Naive thymus-derived CD8-positive, alpha-beta T cell (primary cell): ENCODE data around the gene PHLDB3. TPM values are rescaled to one million over a fixed set of nuclear protein-coding genes. Genes with fewer than 3 reads are reported as not detected.

Experiments
- ATAC-seq, 2 donors: fragments of 150-1000 bp; cut with Tn5 transposase in 1 of 2; sonication (Bioruptor Pico), chemical (Tn5 transposase) in 1 of 2; 1 replicate in 1 of 2; 2 replicates in 1 of 2; pipeline ENCODE4 v1.10.0; 2021; ENCODE audit warnings: mild to moderate bottlenecking in 2 of 2, moderate library complexity in 2 of 2
- POLR2A ChIA-PET: fragments of 350-600 bp; sonication (Branson Sonifier 250); formaldehyde crosslinking; loops from one replicate; lab custom pipeline; 2021; ENCODE audit warnings: antibody characterized with exemption; lab: Charles Lee
- DNase-seq, 10 donors: peaks; one replicate each; pipeline versions ENCODE4 v3.0.0 to v3.0.0-alpha.2; 2020 to 2022
- H3K27ac Mint-ChIP-seq, 10 donors: one replicate each; pipeline ENCODE4 v1.8.0; 2020 to 2022; ENCODE audit warnings: mild to moderate bottlenecking in 10 of 10, mixed read lengths in 10 of 10, moderate library complexity in 4 of 10, inconsistent platforms in 1 of 10
- H3K27me3 Mint-ChIP-seq, 5 donors: one replicate each; pipeline ENCODE4 v1.8.0; 2021 to 2022; ENCODE audit warnings: mixed read lengths in 5 of 5
- H3K36me3 Mint-ChIP-seq, 3 donors: one replicate each; pipeline ENCODE4 v1.8.0; 2020 to 2022; ENCODE audit warnings: mixed read lengths in 3 of 3, mild to moderate bottlenecking in 2 of 3, inconsistent platforms in 1 of 3
- H3K4me1 Mint-ChIP-seq, 4 donors: one replicate each; pipeline ENCODE4 v1.8.0; 2021 to 2022; ENCODE audit warnings: mixed read lengths in 4 of 4
- H3K4me3 Mint-ChIP-seq, 10 donors: one replicate each; pipeline ENCODE4 v1.8.0; 2020 to 2022; ENCODE audit warnings: mild to moderate bottlenecking in 10 of 10, mixed read lengths in 10 of 10, moderate library complexity in 6 of 10, inconsistent platforms in 1 of 10
- H3K9me3 Mint-ChIP-seq, 9 donors: one replicate each; pipeline ENCODE4 v1.8.0; 2020 to 2022; ENCODE audit warnings: mixed read lengths in 9 of 9, mild to moderate bottlenecking in 3 of 9, inconsistent platforms in 1 of 9, moderate library complexity in 1 of 9
- polyA plus RNA-seq, 3 donors: library from polyadenylated mRNA; unstranded; fragments of 300-500 nt; fragmentation: Illumina TruSeq; gene quantifications; one replicate each; pipeline ENCODE4 v1.2.3, GENCODE V29; 2021
- total RNA-seq, 8 experiments: library from RNA in 2 of 8; stranded (reverse) in 2 of 8; gene quantifications; one replicate each; pipeline ENCODE4 v1.2.3 and lab custom pipeline; 2021 to 2026

The PHLDB3 gene
- total and polyA plus RNA-seq, 5 experiments from 2014 or later = 3.5 to 48.6 (median 7.2) TPM

- no peak overlapping the region for H3K4me3 Mint-ChIP-seq
- H3K9me3 Mint-ChIP-seq = no peaks in the 10 kb centered on the region
- POLR2A ChIA-PET = interaction anchor here (0.7 kb wide), 1 partner anchor 15 kb away, joined by 3 read pairs; no protein-coding TSS in a partner anchor
- ATAC-seq = no peak
- no peaks in the 10 kb centered on the region for H3K27me3 Mint-ChIP-seq
- H3K36me3 Mint-ChIP-seq = peaks cover 0 to 32% (median 16%) of the 10 kb centered on the region in 3 donors
- peaks cover 14 to 23% (median 21%) of the 10 kb centered on the region in 4 donors for H3K4me1 Mint-ChIP-seq
- DNase-seq = no peak
- peak overlapping the region in 8 of 10 donors; percentile 9 to 99 (median 82) for H3K27ac Mint-ChIP-seq
Observed at GRCh38 chr19:43478323-43478722, 26.2 kb downstream of the PHLDB3 start.

- no peak for ATAC-seq
- POLR2A ChIA-PET = interaction anchor here (5.9 kb wide), 1 partner anchor 12 kb away, joined by 71 read pairs; the partner anchor contains the start of gene LYPD3
- peak overlapping the region in 9 of 10 donors; percentile 2 to 100 (median 99) for H3K27ac Mint-ChIP-seq
Observed at GRCh38 chr19:43476606-43477005, 27.9 kb downstream of the PHLDB3 start.

DNA sequence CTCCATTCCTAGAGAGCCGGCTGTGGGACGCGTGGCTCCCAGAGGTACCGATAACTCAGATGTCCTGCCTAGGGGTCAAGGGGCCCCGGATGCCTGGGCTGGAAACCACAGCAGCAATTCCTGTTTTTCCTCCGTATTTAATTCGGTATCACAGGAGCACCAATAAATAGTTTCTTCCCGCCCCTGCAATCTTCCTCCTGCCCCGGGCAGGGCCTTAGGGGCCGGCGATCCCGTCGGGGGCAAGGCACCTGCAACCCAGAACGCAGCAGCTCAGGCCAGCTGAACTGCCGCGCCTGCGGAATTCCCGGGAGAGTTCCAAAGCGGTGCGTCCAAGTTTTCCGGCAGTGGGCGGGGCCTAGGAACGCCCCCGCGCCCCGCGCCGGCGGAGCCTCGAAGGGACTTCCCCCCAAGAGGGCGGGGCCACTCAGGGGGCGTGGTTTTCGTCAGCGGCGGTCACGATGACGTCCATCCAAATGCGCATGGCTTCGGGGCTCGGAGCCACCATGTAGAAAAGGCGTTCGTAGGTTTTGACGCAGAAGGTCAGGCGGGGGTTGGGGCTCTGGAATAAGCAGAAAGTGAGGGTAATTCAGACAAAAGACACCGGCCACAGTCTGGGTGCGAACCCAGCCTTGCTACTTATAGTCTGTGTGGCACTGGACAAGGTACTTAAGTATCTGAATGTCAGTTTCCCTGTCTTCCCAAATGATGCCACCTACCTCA lies 29.4 kb downstream of the PHLDB3 start:
- POLR2A ChIA-PET = interaction anchor here (0.9 to 5.9 kb wide), 3 partner anchors 11 to 36 kb away, joined by 3 to 71 read pairs (median 4); partner anchors contain the start of genes LYPD3 and PHLDB3
- H3K4me1 Mint-ChIP-seq = peaks cover 18 to 52% (median 43%) of the 10 kb centered on the region in 4 donors
- peak overlapping the region; percentile 81 to 93 (median 86) for H3K4me3 Mint-ChIP-seq
- H3K9me3 Mint-ChIP-seq = no peaks in the 10 kb centered on the region
- H3K36me3 Mint-ChIP-seq = peaks cover 0 to 17% (median 9%) of the 10 kb centered on the region in 3 donors
- DNase-seq = peak; percentile 88 to 98 (median 98)
- peak overlapping the region; percentile 92 to 100 (median 99) for H3K27ac Mint-ChIP-seq
- ATAC-seq = peak; percentile 85 to 92
- no peaks in the 10 kb centered on the region for H3K27me3 Mint-ChIP-seq

More at GRCh38 chr19:43476606-43477005, 27.9 kb downstream of the PHLDB3 start:
- no peaks in the 10 kb centered on the region for H3K27me3 Mint-ChIP-seq
- peak overlapping the region in 1 of 10 donors; percentile 91 for H3K4me3 Mint-ChIP-seq
- H3K9me3 Mint-ChIP-seq = no peaks in the 10 kb centered on the region
- DNase-seq = no peak
- H3K36me3 Mint-ChIP-seq = peaks cover 0 to 29% (median 16%) of the 10 kb centered on the region in 3 donors
- H3K4me1 Mint-ChIP-seq = peaks cover 18 to 38% (median 35%) of the 10 kb centered on the region in 4 donors

DNA sequence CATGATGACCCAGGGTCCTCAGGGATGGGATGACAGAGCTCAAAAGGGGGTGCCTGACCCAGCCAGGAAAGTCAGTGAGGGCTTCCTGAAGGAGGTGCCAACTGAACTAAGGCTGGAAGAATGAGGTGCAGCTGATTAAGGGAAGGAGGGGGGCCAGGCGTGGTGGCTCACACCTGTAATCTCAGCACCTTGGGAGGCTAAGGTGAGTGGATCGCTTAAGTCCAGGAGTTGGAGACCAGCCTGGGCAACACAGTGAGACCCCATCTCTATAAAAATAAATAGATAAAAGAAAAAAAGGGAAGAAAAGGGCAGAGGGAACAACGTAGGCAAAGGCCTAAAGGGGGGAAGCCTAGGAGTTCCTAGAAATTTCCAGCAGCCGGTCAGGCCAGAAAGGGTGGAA lies 30.1 kb downstream of the PHLDB3 start:
- Mint-ChIP-seq H3K27ac (peak overlapping the region; percentile 51 to 100 (median 99)), H3K9me3 (no peaks in the 10 kb centered on the region), H3K27me3 (no peaks in the 10 kb centered on the region), H3K4me1 (peaks cover 20 to 58% (median 49%) of the 10 kb centered on the region in 4 donors), H3K36me3 (peaks cover 0 to 17% (median 9%) of the 10 kb centered on the region in 3 donors), H3K4me3 (peak overlapping the region; percentile 81 to 93 (median 86))
- POLR2A ChIA-PET = interaction anchor here (1.6 to 5.9 kb wide), 2 partner anchors 10 to 30 kb away, joined by 4 to 71 read pairs; partner anchors contain the start of genes LYPD3 and PHLDB3
- ATAC-seq (no peak), DNase-seq (no peak)

DNA sequence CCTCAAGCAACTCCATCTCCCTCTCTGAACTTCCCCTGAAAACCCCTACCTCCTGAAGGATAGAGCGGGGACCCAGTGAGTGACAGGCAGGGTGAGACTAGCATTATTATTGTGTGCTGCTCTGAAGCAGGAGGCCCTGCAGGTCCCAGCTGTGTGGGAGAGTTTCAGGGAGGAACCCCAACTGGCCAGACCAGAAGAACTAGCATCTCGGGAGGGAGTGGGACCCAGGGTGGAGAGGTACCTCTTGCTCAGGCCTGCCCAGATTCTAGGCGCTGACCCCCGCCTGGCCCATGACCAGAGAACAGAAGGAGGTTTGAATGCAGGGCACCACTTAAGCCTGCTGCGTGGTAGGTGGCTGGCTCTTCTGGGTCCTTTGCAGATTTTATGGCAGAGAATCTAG lies 33.5 kb downstream of the PHLDB3 start:
- POLR2A ChIA-PET = interaction anchor here (0.6 to 5.9 kb wide), 4 partner anchors 7 to 66 kb away, joined by 3 to 71 read pairs (median 7); partner anchors contain the start of gene LYPD3
- peaks cover 0 to 4% (median 3%) of the 10 kb centered on the region in 3 donors for H3K36me3 Mint-ChIP-seq
- ATAC-seq = no peak

GRCh38 chr19:43470288-43470687 lies 34.3 kb downstream of the PHLDB3 start:
- Mint-ChIP-seq H3K4me3 (peak overlapping the region; percentile 16 to 82 (median 68)), H3K27ac (peak overlapping the region; percentile 89 to 100 (median 99)), H3K9me3 (no peaks in the 10 kb centered on the region), H3K4me1 (peaks cover 33 to 81% (median 77%) of the 10 kb centered on the region in 4 donors), H3K27me3 (no peaks in the 10 kb centered on the region), H3K36me3 (peaks cover 0 to under 1% (median 0%) of the 10 kb centered on the region in 3 donors)
- DNase-seq (peak; percentile 23 to 96 (median 86)), ATAC-seq (peak; percentile 75 to 83)
- POLR2A ChIA-PET = interaction anchor here (0.6 to 2.3 kb wide), 7 partner anchors 11 to 65 kb away, joined by 3 to 14 read pairs (median 4); partner anchors contain the start of gene PHLDB3

More for the DNA sequence above, 33.5 kb downstream of the PHLDB3 start:
- Mint-ChIP-seq H3K4me3 (peak overlapping the region in 2 of 10 donors; percentile 34 to 67), H3K4me1 (peaks cover 32 to 83% (median 76%) of the 10 kb centered on the region in 4 donors), H3K27me3 (no peaks in the 10 kb centered on the region), H3K9me3 (no peaks in the 10 kb centered on the region), H3K27ac (peak overlapping the region; percentile 89 to 100 (median 99))
- DNase-seq = no peak

GRCh38 chr19:43469160-43469480 lies 35.4 kb downstream of the PHLDB3 start:
- H3K4me1 Mint-ChIP-seq = peaks cover 33 to 80% (median 75%) of the 10 kb centered on the region in 4 donors
- peak overlapping the region; percentile 32 to 76 (median 60) for H3K4me3 Mint-ChIP-seq
- POLR2A ChIA-PET = interaction anchor here (0.6 to 2.3 kb wide), 4 partner anchors 22 to 64 kb away, joined by 3 to 14 read pairs (median 4); partner anchors contain the start of genes PHLDB3 and ZNF575
- no peaks in the 10 kb centered on the region for H3K36me3 Mint-ChIP-seq
- H3K9me3 Mint-ChIP-seq = no peaks in the 10 kb centered on the region
- DNase-seq = peak in 6 of 10 donors; percentile 41 to 79 (median 60)
- H3K27me3 Mint-ChIP-seq = no peaks in the 10 kb centered on the region
- peak; percentile 63 to 65 for ATAC-seq
- peak overlapping the region; percentile 89 to 100 (median 99) for H3K27ac Mint-ChIP-seq

- peak overlapping the region; percentile 89 to 100 (median 99) for H3K27ac Mint-ChIP-seq
- H3K27me3 Mint-ChIP-seq = no peaks in the 10 kb centered on the region
- POLR2A ChIA-PET = interaction anchor here (0.5 to 2.3 kb wide), 5 partner anchors 22 to 229 kb away, joined by 3 to 14 read pairs (median 4); partner anchors contain the start of genes PHLDB3 and ZNF575
- ATAC-seq (no peak), DNase-seq (peak in 3 of 10 donors; percentile 32 to 52 (median 34))
- H3K4me3 Mint-ChIP-seq = peak overlapping the region; percentile 32 to 79 (median 66)
- H3K4me1 Mint-ChIP-seq = peaks cover 32 to 79% (median 76%) of the 10 kb centered on the region in 4 donors
- H3K36me3 Mint-ChIP-seq = no peaks in the 10 kb centered on the region
- H3K9me3 Mint-ChIP-seq = no peaks in the 10 kb centered on the region
Observed at GRCh38 chr19:43468354-43469159, 36.0 kb downstream of the PHLDB3 start.

DNA sequence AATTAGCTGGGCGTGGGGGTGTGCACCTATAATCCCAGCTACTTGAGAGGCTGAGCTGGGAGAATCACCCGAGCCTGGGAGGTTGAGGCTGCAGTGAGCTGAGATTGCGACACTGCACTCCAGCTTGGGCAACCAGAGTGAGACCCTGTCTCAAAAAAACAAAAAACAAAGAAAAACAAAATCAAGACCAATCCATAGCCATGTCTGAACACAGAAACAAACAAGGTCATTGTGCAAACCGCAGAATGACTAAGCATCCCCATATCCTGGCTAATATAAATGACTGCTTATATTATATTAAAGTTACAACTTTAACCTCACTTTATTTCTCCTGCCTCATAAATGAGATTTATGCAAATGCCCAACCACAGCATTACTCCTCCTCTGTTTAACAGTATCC lies 36.8 kb downstream of the PHLDB3 start:
- POLR2A ChIA-PET = interaction anchor here (0.7 kb wide), 1 partner anchor 230 kb away, joined by 3 read pairs; no protein-coding TSS in a partner anchor
- H3K36me3 Mint-ChIP-seq = no peaks in the 10 kb centered on the region

GRCh38 chr19:43467276-43467675 lies 37.3 kb downstream of the PHLDB3 start:
- Mint-ChIP-seq H3K27me3 (no peaks in the 10 kb centered on the region), H3K4me1 (peaks cover 28 to 81% (median 73%) of the 10 kb centered on the region in 4 donors), H3K27ac (peak overlapping the region; percentile 44 to 99 (median 98)), H3K36me3 (no peaks in the 10 kb centered on the region), H3K9me3 (no peaks in the 10 kb centered on the region), H3K4me3 (peak overlapping the region in 6 of 10 donors; percentile 5 to 56 (median 20))
- ATAC-seq = no peak
- no peak for DNase-seq
- POLR2A ChIA-PET = interaction anchor here (5.1 kb wide), 1 partner anchor 37 kb away, joined by 70 read pairs; the partner anchor contains the start of gene PHLDB3

More for the DNA sequence above, 36.8 kb downstream of the PHLDB3 start:
- no peaks in the 10 kb centered on the region for H3K27me3 Mint-ChIP-seq
- H3K4me1 Mint-ChIP-seq = peaks cover 30 to 81% (median 74%) of the 10 kb centered on the region in 4 donors
- peak overlapping the region in 5 of 10 donors; percentile 32 to 79 (median 56) for H3K4me3 Mint-ChIP-seq
- H3K9me3 Mint-ChIP-seq = no peaks in the 10 kb centered on the region
- H3K27ac Mint-ChIP-seq = peak overlapping the region; percentile 89 to 100 (median 99)
- no peak for DNase-seq
- no peak for ATAC-seq

GRCh38 chr19:43466793-43467192 lies 37.8 kb downstream of the PHLDB3 start:
- no peaks in the 10 kb centered on the region for H3K27me3 Mint-ChIP-seq
- no peaks in the 10 kb centered on the region for H3K9me3 Mint-ChIP-seq
- ATAC-seq (no peak), DNase-seq (no peak)
- peak overlapping the region in 9 of 10 donors; percentile 44 to 99 (median 99) for H3K27ac Mint-ChIP-seq
- H3K36me3 Mint-ChIP-seq = no peaks in the 10 kb centered on the region
- H3K4me1 Mint-ChIP-seq = peaks cover 31 to 81% (median 74%) of the 10 kb centered on the region in 4 donors
- POLR2A ChIA-PET = interaction anchor here (4.3 to 5.1 kb wide), 3 partner anchors 7 to 38 kb away, joined by 51 to 71 read pairs (median 70); partner anchors contain the start of gene PHLDB3
- peak overlapping the region in 3 of 10 donors; percentile 5 to 56 (median 36) for H3K4me3 Mint-ChIP-seq
